ELR (cell line): Measurements from ENCODE around the gene CEP170.

Experiments used
- DNase-seq: peaks from one replicate; pipeline ENCODE4 v3.0.0-alpha.2; 2015; ENCODE audit warnings: low read depth

The CEP170 gene

DNA sequence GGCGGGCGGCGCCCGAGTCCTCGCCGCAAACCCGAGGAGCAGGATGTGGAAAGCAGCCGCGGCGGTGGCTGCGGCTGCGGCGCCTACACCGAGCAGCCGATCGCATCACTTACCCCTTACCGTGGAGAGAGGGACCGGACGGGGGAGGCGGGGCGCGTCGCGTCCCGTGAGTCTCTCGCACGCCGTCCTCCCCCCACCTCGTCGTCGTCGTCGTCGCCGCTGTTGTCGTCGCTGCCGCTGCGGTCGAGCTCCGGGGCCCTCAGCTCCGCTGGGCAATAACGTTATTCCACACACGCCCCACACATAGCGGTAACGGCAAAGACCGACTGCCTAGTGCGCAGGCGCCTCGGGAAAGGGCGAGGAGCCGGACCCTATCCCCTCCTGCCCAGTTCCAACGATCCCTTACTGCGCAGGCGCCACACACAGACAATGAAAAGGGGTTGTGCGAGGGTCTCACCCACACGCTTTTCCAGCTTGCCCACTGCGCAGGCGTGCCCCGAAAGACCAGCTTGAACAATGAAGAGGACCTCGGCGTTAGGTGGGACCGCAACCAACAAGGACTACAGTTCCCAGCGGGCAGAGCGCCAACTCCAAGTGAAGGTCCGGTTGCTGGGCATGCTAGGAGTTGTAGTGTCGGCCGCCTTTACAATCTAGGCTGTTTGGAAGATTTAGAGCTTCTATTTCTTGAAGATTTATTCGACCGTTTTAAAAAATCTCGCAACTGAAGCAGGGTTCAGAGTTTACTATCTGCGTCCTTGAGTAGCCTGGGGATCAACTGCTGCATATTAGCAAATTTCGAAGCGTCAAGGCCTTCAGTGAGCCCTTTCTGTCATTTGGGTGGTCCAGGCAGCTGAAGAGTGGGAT lies at the start of gene CEP170:
CEP170 (minus strand) TSS at position 355 of the 864 bp plus-strand sequence. CDS start 30,001 bp downstream, outside the sequence.
- DNase-seq, result peak; percentile 94

DNA sequence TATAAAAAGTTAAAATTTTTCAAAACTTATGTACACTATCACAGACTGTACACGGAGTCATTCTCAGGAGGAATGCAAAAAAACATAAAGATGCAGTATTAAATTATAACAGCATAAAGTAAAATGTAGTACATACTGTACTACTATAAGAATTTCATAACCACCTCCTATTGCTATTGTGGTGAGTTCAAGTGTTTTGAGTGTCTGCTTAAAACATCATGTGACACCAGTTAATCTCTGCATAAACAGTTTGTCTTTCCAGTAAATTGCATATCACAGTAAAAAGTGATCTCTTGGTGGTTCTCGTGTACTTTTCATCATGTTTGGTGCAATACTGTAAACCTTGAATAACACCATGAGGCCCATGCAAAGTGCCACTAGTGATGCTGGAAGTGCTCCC lies 46.0 kb upstream of the CEP170 start:
- no peak for DNase-seq

DNA sequence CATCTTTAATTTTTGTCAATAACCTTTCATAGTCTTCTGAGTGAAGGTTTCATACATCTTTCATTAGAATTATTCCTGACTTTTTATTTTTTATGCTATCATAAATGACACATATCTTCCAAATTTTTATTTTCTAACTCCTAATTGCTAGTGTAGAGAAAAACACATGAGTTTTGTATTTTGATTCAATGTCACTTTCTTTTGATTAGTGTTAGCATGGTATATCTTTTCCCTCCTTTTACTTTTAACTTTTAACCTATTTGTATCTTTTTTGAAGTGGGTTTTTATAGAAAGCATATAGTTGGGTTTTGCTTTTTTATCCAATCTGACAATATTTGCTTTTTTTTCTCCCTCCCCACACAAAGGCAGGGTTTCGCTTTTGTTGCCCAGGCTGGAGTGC lies 44.0 kb upstream of the CEP170 start:
- no peak for DNase-seq

DNA sequence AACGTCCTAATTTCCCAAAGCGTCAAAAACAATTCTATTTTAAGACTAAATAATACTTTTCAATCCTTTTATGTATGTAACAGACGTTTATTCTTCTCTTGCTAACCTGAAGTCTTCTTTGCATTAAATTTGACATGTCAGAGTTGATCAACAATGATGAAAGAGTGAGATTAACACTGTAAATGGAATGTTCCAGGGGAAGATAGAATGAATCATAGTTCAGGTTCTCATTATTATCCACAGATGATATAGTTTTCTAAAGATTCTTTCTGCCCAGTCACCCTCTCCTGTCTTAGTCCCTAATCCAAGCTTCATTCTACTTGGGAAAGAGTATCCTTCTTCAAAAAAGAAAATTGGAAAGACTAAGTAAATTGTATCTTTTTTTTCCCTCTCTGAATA lies 39.6 kb upstream of the CEP170 start:
- peak; percentile 85 for DNase-seq

DNA sequence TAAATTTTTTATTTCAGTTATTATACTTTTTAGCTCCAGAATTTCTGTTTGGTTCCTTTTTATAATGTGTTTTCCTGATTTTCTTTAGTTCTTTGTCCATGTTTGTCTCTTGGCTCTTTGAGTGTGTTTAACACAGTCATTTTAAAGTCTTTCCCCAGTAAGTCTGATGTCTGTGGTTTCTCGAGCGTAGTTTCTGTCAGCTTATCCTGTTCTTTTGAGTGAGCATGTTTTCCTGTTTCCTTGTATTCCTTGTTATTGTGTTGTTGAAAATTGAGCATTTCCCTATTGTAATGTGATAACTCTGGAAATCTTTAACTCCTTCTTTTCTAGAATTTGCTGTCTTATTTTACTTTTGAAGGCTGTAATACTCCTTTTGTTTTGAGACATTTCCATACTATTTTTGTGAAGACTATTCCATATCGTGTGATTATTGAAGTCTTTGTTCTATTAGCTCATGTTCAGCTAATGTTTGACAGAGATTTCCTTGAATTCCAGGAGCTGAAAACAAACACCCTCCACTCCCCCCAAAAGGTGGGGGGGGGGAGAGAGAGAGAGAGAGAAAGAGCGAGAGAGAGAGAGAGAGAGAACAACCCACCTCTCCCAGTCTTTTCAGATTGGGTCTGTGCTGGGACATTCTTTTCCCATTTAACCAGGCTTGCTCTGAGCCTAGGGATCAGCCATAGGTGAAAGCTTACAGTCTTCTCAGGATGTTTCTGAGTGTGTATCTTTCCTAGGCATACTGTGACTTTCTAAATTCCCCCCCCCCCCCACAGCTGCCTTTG lies 39.1 kb upstream of the CEP170 start:
- DNase-seq, result no peak

DNA sequence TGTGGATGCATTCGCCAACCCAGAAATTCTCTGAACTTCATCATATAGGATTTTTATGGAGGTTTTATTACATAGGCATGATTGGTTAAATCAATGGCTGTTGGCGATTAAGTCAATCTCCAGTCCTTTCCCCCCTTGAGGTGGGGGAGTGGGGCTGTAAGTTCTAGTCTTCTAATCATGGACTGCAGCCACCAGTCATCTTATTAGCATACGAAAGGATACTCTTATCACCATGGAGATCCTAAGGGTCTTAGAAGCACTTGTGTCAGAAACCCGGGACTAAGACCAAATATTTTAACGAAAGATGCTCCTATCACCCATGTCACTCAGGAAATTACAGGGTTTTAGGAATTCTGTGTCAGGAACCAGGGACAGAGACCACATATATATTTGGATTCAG lies 37.0 kb upstream of the CEP170 start:
- no peak for DNase-seq

DNA sequence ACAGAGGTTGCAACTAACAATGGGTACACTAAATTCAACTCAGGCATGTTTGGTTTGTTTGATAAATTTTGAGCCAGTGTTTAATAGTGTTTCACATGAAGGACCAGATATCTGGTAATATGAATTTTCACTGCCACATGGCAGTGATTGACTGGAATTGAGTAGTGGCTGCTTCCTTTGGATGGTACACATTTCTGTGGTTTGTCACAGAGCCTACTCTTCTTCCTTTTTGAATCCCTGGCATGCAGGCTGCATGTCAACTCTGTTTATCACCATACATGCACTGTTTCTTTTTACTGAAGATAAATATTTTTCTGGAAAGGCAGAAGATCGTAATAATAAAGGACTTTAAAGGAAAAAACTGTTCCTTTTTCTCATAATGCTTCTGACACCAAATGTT lies 36.2 kb upstream of the CEP170 start:
- DNase-seq, result no peak

DNA sequence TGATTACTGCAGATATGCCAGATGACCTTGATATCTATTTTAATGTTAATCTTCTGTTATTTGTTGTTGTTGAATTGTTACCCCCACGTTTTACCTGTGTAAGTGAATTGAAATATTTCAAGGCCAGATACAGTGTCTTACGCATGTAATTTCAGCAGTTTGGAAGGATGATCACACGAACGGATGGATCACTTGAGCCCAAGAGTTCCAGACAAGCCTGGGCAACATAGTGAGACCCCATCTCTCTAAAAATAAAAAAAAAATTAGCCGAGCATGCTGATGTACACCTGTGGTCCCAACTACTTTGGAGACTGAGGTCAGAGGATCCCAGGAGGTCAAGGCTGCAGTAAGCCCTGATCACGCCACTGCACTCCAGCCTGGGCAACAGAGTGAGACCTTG lies 33.0 kb upstream of the CEP170 start:
- no peak for DNase-seq

DNA sequence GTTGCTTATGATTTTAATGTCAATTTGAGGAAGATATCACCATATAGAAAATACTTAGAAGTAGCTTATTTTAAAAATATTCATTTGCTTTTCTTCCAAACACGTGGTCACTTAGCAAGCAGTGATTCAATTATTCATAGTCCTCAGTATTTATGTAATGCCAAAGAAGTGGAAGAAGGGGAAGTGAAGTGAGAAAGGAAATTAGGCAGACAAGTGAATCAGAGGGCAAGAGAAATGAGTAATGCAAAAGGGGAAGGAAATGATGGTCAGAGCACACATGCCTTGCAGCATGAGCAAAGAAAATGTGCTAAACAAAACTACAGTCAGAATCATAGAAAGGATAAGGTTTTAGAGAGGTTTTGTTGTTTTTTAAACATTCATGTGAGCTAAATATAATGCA lies 32.6 kb upstream of the CEP170 start:
- peak; percentile 95 for DNase-seq

DNA sequence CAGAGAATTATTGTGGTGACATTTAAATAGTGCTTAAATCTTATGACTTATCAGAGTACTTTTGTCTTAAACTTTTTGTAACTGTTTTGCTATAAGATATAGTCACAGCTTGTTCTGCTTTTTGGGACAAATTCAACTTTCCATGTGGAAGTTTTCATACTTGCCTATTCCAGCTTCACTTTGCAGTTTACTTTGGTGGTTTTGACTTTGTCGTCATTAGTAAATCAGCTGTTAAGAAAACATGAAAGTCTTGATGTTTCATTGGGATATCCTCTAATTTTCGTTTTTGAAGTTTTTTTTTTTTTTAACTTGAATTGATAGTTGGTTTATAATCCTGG lies 32.0 kb upstream of the CEP170 start:
- peak; percentile 33 for DNase-seq

DNA sequence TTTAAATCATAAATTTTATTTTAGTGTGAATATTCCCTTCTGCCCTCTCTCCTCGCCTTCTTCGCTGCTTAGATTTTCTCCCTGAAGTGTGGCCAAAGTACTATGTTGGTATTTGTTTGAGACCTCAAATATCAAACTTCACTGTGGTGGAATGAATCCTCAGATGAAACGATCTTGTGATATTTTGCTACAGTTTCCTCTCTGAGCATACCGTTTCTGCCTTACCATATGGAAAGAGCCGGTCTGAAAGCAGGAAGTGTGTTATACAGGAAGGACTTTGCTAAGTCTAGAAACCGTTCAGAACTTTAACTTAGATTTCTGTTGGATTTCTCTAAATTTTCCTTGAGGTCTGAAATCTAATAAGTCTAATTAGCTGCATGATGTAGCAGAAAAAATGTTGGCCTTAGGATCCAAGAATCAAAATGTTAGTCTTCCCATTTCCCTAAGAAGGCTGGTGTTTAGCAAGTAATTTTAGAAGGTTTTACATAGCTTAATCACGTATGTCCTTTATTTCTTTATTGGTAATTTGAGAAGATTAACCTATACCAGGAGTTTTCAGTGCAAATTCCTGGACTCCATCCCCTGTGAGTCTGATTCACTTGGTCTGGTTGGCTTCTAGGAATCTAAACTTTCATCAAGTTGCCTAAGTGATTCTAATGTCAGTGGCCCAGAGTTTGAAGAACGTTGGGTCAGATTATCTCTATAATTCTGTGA lies 31.5 kb upstream of the CEP170 start:
- DNase-seq, result peak; percentile 60

DNA sequence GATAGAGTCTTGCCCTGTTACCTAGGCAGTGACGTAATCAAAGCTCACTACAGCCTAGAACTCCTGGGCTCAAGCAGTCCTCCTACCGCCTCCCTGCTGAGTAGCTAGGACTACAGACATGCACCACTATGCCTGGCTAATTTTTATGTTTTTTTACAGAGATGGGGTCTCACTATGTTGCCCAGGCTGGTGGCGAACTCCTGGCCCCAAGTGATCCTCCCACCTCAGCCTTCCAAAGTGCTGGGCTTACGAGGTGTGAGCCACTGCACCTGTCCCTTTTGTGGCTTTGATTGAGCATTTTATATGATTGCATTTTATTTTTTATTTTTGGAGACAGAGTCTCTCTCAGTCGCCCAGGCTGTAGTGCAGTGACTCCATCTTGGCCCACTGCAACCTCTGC lies 26.6 kb upstream of the CEP170 start:
- DNase-seq, result no peak

DNA sequence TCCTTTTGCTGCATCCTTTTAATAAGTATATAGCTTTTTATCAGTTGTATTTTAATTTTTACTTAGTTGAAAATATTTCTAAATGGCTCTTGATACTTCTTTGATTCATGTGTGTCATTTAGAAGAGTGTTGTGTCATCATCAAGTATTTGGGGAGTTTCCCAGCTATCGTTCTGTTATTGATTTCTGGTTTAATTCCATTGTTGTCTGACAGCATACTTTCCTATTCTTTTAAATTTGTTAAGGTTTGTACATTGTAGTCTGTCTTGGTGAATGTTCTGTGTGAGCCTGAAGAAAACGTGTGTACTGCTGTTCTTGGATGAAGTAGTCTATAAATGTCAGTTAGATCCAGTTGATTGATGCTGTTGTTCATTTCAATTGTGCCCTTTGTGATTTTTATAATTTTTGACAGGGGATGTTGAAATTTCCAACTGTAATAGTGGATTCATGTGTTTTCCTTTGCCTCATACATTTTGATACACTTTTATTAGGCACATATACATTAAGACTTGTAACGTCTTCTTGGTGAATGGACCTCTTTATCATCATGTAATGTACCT lies 25.6 kb upstream of the CEP170 start:
- peak; percentile 20 for DNase-seq

DNA sequence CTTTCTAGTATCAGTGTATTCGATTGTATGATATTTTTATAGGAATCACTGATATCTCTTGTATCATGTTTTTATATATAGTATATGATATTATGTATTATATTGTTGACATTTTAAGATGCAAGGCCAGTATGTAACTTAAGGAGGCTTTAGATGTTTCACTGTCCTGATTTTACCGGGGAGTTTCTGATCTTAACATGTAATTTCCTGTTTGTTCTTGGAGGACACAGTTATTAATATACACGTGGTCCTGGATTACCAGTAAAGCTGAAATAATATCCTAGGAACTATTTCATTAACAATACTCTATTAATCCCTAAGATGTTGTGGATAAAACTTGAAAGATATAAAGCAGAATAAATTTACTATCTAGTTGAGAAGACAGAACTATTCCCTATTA lies 20.2 kb upstream of the CEP170 start:
- DNase-seq, result no peak

DNA sequence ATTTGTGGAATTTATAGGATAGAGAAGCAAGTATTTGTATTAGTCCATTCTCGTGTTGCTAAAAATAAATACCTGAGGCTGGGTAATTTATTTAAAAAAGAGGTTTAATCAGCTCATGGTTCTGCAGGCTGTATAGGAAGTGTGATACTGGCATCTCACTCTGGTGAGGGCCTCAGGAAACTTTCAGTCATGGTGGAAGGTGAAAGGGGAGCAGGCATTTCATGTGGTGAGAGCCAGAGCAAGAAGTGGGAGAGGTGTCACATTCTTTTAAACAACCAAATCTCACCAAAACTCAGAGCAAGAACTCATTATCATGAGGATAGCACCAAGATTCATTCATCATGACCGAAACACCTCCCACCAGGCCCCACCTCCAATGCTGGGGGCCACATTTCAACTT lies 18.9 kb upstream of the CEP170 start:
- DNase-seq, result no peak

DNA sequence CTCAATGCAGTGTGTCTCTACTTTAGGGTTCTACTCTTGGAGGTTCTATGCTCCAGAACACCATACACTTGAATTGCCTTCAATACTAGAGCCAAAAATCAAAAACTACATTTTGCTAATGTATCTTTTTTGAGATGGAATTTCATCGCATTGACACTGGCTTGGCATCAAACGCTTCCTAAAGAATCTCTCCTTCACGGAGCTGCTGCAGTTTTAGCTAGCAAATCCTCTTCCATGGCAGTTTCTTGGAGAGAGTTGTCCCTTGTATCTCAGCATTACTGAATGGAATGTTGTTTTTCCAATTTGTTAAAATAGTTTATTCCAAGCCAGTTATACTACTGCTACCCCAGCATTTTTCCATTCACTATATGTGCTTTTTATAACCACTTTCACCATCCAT lies 18.4 kb upstream of the CEP170 start:
- no peak for DNase-seq

DNA sequence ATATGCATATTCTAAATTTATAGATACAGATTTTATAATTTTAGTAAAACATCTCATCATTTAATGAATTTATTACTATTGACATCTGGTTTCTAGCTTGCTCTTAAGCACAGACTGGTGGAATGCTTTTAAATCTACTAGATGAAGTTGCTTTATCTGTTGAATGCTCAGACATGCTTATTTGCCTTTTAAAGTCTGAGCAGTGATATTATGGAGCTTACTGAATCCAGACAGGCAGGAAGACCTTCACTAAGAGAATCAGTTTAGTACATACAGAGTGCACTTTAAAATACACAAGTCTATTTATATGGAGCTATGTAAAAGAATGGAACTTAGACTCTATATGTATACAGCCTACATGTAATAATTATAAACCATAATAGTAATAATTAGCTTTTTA lies 17.3 kb upstream of the CEP170 start:
- DNase-seq, result no peak

DNA sequence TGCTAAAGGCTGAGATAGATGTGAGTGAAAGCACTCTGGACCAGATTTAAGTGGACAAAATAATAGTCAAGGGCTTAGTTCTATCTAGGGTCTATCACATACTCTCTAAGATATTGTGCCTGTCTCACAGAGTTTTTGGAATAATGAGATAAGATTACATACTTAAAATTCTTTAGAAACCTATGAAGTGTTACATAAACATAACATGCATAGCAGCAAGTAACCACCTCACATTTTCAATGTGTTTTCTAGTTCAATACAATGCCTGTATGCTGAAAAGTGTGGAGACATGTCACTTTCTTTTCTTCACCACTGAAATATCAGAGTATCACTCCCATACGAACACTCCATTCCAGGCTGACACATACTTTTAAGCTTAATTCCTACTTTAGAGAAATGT lies 16.9 kb upstream of the CEP170 start:
- DNase-seq, result no peak

DNA sequence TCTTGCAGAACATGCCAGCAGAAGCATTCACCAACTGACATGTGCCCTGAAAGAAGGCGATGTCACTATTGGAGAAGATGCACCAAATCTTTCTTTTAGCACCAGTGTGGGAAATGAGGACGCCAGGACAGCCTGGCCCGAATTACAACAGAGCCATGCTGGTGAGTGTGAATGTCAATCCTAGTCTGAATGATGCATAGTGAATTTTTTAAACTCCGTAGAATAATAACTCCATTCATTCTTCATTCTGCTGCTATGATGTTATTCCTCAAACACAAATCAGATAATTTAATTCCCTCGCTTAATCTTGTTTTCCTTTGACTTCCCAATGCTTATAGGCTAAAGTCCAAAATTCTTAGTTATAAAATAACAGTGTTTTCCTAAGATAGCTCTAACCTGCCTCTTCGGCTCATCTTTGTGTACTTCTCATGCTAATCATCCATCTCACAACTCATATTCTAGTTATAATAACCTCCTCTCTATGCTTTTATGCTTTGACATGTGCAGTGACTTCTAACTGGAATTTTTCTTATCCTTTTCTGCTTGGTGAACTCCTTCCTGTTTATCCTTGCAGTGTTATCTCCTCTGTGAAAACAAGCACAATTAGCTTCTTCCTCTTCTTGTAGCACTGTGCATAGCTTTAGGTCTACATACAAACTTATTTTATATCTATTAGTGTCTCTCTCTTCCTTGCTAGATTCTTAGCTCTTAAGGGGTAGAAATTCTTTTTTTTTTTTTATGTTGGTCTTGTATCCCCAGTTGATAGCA lies 15.2 kb upstream of the CEP170 start:
- DNase-seq, result no peak

DNA sequence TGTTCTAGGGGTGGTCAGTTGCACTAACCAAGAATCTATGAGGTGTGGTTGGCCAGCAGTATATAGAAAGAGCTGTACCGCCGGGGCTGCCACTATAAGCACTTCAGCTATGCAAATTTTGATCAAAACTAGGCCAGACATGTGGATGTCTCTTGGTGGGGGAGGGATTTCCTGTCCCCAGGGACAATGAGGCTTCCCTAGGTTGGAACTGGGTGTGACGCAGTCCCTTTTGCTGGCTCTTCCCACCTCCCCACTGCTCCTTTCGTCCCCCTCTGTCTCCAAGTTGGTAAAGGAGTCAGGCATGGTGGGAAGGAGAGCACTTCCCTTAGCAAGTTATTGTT lies 14.3 kb upstream of the CEP170 start:
- no peak for DNase-seq

DNA sequence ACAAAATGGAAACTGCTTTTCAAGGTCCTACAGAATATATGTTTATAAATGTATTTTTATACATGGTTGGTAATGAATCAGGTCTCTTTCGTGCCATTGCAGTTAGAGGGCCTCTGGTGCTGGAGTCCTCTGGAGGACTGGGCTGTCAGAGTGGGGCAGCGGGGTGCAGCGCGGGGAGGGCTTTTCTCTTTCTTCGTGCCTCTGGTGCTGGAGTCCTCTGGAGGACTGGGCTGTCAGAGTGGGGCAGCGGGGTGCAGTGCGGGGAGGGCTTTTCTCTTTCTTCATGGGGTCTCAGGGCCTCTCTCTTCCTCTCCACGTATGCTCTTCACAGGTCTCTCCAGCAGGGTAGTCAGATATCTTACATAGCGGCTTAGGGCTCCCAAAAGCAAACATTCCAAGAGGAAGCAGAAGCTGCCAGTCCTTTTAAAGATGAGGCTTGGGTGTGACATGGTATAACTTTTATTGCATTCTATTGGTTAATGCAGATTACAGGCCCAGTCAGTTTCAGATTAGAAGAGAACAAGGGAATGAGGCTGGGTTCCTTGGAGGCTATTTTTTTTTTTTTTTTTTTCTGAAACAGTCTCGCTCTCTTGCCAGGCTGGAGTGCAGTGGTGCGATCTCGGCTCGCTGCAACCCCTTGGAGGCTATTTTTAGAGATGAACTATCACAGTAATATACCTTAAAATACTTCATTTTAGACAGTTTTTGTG lies 13.8 kb upstream of the CEP170 start:
- DNase-seq, result no peak
